GM10266 (cell line): ENCODE measurements around the gene CMSS1.

ENCODE experiments used
- DNase-seq: peaks from one replicate; pipeline ENCODE4 v3.0.0; 2012; ENCODE audit errors: extremely low spot score
- TF ChIP-seq, protein P1 (sequence below): IDR thresholded peaks from 2 replicates; pipeline ENCODE4 v1.5.1; 2012; ENCODE audit warnings: mild to moderate bottlenecking, low read depth; ENCODE audit not compliant: control insufficient read depth, insufficient read depth; ENCODE audit errors: missing control alignments

The CMSS1 gene

DNA sequence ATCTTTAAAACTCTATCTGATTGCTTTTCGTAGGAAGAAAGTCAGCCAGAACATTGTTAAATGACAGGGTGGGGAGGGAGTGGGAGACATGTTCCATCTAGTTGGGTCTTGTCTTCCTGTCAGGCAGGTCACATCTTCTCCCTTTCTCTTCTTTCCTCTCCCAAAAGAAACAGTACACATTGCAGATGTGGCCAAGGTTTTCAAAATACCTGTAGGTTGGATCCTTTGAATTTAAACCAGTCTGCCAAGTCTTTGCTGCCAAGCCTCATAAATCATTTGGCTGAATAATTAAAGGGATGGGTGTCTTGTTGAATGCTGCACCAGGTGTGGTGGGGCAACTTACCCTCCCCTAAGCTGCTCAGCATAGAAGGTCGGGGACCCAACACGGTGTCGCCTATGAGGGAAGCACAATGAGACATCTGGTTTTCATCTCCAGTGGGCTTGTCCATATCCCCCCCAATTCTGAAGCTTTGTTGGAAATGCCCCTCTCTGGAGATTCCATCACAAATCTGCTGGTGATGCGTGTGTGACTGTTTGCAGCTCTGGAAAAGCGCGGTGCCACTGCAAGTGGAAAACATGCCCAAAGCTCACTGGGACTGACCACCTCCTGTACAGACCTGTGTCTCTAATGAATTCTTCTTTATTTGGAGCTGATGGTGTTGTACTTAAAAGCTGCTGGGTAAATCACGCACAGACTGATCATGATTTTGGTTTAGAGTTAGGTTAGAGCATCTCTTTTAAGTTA, 184.0 kb downstream of the CMSS1 start:
- TF ChIP-seq, protein P1, sequence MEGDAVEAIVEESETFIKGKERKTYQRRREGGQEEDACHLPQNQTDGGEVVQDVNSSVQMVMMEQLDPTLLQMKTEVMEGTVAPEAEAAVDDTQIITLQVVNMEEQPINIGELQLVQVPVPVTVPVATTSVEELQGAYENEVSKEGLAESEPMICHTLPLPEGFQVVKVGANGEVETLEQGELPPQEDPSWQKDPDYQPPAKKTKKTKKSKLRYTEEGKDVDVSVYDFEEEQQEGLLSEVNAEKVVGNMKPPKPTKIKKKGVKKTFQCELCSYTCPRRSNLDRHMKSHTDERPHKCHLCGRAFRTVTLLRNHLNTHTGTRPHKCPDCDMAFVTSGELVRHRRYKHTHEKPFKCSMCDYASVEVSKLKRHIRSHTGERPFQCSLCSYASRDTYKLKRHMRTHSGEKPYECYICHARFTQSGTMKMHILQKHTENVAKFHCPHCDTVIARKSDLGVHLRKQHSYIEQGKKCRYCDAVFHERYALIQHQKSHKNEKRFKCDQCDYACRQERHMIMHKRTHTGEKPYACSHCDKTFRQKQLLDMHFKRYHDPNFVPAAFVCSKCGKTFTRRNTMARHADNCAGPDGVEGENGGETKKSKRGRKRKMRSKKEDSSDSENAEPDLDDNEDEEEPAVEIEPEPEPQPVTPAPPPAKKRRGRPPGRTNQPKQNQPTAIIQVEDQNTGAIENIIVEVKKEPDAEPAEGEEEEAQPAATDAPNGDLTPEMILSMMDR, result no peak
- no peak for DNase-seq

DNA sequence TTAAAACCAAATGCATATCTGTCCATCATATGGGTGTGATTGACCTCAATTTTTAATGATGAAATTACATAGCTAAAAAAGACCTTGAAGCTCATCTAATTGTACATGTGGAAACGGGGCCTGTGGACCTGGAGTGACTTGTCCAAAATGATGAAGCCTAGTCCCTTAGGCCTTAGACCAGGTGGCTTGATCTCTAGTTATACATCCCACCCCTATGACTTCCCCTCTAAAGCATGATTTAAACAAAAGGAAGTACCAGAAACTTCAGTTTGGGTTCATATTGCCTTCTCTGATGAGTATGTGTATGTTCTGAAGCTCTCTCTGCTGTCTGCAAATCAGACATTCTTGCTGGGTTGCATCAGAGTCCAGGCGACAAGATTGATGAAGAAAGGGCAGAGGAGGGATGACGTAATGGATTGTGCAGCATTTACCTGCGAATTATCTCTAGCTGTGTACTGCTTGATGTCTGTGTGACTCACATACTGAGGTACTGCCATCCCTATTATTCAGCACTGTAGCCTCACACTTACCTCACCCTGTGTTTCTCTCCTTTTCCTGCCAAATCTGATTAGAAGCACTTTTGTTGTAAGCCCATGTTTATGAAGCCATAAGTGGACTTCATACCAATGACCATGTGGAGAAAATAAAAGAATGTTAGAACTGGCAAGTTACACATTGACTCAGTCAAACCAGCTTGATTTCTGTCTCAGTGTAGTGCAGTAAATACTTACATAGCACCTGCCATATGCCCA, 185.1 kb downstream of the CMSS1 start:
- no peak for DNase-seq
- TF ChIP-seq, protein P1, result no peak

DNA sequence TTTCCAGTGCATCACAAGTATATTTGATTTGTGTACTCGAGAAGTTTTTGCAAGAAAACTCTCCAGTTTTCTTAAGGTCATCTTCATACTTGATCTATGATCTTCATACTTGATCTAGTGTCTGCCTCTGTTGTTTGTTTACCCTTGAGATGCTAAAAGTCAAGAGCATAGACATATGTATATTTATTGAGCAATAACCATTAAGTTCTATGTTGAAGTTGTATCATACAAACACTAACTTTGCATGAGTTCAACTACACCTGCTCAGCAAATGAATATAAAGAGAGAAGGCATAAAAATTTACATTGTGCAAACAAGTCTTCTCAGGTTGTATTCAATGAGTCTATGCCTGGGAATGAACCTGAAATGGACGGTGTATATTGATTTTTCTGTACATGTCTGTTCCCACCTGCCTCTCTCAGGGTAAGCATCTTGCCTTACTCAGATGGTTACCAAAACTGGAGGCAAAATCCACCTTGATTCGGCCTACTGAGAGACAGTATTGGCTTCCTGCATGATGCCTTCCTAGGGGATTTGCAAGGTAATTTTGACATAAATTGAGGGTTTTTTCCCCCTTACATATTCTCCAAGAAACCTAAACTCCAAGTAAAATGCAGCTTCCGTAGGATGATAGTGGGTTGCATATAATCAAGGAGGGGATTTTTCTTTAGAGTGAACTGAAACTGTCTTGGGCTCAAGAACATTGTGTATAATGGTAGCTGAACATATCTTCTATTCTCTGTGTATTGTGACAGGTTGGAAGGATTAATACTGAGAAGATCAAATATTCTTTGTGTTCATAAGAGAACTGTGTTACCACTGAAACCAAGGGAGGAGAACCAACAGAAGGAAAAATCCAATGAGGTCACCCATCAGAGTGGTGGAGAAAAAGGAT, 186.2 kb downstream of the CMSS1 start:
- DNase-seq, result no peak
- TF ChIP-seq, protein P1, result no peak

DNA sequence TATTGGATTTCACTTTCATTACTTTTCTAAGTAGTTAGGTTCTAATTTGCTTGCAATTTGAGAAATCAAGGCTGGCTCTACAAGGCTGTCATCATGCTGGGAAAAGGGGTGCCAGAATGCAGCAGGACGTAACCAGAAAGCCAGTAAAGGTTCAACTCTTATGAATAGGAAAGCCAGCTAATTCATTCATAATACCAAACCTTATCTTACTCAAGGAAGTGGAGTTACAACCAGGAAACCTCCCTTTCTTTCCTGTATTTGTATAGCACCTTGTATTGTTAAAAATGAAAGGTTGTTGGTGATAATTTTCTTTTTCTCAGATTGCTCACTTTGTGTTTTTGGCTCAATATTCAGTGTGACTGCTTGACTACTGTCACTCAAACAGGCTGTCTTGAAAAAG, 187.3 kb downstream of the CMSS1 start:
- no peak for DNase-seq
- TF ChIP-seq, protein P1, result no peak

DNA sequence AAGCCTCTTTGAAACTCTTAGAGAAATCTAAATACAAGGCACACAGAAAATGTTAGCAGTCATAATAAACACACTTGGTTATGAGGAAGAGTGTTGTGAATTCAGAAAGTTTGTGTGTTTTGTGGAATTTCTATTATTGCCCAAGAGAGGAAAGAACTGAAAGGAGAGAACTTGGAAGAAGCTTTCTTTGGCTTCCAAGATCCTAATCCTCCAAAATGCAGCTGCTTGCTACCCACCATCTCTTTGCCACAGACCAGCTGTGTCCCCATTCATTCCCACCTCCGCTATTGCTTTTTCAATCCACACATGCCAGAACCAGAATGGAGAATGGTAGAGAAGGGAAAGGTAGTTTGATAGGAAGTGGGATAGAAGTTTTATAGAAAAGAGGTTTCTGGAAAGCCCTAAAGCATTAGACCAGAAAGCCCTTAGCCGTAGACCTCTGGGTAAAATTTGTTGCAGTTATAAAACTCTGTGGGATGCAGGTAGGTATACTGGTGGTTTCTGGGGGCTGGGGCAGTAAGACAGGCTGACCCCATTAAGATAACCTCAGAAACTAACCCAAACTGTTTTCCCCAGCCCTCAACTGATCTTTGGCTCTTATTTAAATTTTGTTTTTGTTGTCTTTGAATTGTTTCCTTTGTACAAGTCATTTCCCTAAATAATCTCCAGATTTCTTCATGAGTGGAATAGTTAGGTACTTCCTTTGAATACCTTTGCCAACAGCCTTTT, 188.2 kb downstream of the CMSS1 start:
- TF ChIP-seq, protein P1, result no peak
- no peak for DNase-seq

DNA sequence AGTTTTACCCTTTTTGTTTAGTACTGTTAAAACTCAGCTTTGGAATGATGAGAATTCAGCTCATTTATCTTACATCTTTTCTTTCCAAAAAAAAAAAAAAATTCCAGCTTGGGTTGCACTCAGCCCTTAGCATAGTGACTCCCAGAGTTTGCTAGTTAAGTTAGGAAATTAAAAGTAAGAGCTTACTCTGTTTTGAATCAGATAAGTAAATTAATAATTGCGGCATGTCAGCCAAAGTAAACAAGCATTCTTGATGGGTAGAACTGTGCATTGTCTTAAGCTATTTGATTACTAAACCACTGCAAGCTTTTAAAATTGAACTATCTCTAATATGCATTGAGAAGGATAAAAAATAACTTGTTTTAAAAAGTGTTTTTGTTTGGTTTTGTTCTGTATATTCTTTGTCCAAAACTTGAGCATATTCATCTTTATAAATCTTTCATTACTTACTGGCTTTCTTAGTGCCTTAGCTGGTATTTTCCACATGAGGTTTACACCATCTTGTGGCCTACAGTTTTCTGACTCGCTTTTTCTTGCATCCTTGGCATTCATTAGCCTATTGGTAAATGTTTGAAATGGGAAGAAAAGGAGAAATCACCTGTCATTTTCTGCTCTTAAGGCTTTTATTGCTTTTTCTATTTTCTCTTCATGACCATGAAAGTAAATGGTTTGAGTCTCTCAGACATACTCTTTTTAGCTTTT, 189.1 kb downstream of the CMSS1 start:
- DNase-seq, result no peak
- TF ChIP-seq, protein P1, result no peak
